Transverse colon (tissue), 4 donors: ENCODE results near the gene LRP10.

ENCODE experiments used
- CTCF ChIP-seq, 5 experiments: fragments of 200-600 bp in 3 of 5; fragments of 450-650 bp in 2 of 5; sonication (generic) in 3 of 5; IDR thresholded peaks; 1 replicate in 2 of 5; 2 replicates in 3 of 5; pipeline ENCODE4 v1.5.1; 2016 to 2017; ENCODE audit warnings: antibody characterized with exemption in 5 of 5, inconsistent platforms in 3 of 5, mild to moderate bottlenecking in 2 of 5, moderate library complexity in 1 of 5
- POLR2A ChIP-seq: fragments of 450-650 bp; IDR thresholded peaks from one replicate; pipeline ENCODE4 v1.6.1; 2016; ENCODE audit warnings: antibody characterized with exemption, mild to moderate bottlenecking, moderate library complexity
- POLR2AphosphoS5 ChIP-seq, 3 donors: sonication (generic); formaldehyde crosslinking; IDR thresholded peaks; one replicate each; pipeline ENCODE4 v1.6.1; 2016; ENCODE audit warnings: antibody characterized with exemption in 3 of 3

DNA sequence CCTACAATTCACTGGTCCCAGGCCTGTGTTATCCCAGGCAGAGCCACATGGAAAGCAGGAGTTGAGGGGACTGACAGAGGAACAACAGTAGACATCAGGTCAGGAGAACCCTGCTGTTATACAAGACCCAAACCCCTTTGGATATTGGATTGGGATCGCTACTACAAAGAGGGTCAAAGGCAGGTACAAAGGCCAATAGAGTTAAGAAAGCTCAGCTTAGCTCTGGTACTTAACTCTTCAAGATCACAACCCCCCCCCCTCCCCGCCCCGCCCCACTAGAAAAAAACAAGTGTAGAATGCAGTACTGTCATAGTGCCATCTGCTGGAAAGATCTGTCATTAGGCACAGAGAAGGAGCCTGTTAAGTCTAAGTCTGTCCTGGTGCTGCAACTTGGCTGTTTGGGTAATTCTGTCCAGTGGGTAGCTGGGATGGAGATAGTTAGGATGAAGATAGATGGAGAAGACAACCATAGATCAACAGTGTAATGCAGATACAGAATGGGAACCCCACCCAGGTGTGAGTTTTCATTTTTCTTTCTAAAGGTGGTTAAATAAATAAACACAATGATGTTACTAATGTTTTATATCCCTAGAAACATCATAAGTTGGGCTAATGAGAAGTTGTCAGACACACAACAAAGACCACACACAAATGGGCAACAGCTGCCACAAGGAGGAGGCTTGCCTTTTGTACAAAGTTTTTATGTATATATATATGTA, 28.7 kb downstream of the LRP10 start:
- peak; percentile 38 to 65 (median 54) for TF ChIP-seq CTCF (IDR thresholded peaks at IDR 0.05)
- no peak for TF ChIP-seq POLR2AphosphoS5 (IDR thresholded peaks at IDR 0.05)
- TF ChIP-seq POLR2A = no peak
